Mesothelial cell of epicardium (in vitro differentiated cells): Measurements from ENCODE around the gene RBFOX1. TPM values are rescaled to one million over a fixed set of nuclear protein-coding genes. Genes with fewer than 3 reads are reported as not detected.

Experiments used
- DNase-seq, 2 experiments: peaks; one replicate each; pipeline ENCODE4 v3.0.0; 2021; ENCODE audit warnings: low spot score in 2 of 2; ENCODE audit not compliant: unreplicated experiment in 2 of 2
- H3K27ac Mint-ChIP-seq: 2 replicates; pipeline ENCODE4 v1.8.0; 2021; ENCODE audit warnings: mixed read lengths
- H3K27me3 Mint-ChIP-seq: 2 replicates; pipeline ENCODE4 v1.8.0; 2021; ENCODE audit warnings: low read depth, mixed read lengths
- H3K36me3 Mint-ChIP-seq: 2 replicates; pipeline ENCODE4 v1.8.0; 2021; ENCODE audit warnings: mixed read lengths
- H3K4me1 Mint-ChIP-seq: 2 replicates; pipeline ENCODE4 v1.8.0; 2021; ENCODE audit warnings: mixed read lengths
- H3K4me3 Mint-ChIP-seq: 2 replicates; pipeline ENCODE4 v1.8.0; 2021; ENCODE audit warnings: mild to moderate bottlenecking, moderate library complexity, mixed read lengths
- H3K9me3 Mint-ChIP-seq: 2 replicates; pipeline ENCODE4 v1.8.0; 2021; ENCODE audit warnings: mixed read lengths
- total RNA-seq: library from RNA; stranded (reverse); gene quantifications from 3 replicates; pipeline ENCODE4 v1.2.1, GENCODE V29; 2021
- TF ChIP-seq, protein P1 (sequence below): fragments of 200-600 bp; sonication (generic); IDR thresholded peaks from one replicate; pipeline ENCODE4 v1.5.0; 2021; ENCODE audit warnings: antibody characterized with exemption; ENCODE audit not compliant: unreplicated experiment

Gene RBFOX1
- total RNA-seq, 1 donor from 2014 or later = 0.67 TPM

DNA sequence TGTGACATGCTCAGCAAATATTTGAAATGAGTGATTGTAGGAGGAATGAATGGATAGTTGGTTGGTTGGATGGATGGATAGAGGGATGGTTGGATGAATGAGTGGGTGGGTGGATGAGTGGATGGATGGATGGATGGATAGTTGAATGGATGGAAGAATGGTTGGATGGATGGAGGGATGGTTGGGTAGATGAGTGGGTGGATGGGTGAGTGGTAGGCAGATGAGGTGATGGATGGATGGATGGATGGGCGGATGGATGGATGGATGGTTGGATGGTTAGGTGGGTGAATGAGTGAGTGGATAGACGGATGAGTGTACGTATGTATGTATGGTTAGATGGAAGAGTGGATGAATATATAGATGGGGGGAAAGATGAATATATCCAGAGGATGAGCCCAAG, 137.7 kb downstream of the RBFOX1 start:
- Mint-ChIP-seq H3K27ac (no peak overlapping the region), H3K27me3 (no peaks in the 10 kb centered on the region), H3K4me3 (no peak overlapping the region), H3K36me3 (no peaks in the 10 kb centered on the region), H3K9me3 (peaks cover 5% of the 10 kb centered on the region), H3K4me1 (no peaks in the 10 kb centered on the region)
- TF ChIP-seq, protein P1, sequence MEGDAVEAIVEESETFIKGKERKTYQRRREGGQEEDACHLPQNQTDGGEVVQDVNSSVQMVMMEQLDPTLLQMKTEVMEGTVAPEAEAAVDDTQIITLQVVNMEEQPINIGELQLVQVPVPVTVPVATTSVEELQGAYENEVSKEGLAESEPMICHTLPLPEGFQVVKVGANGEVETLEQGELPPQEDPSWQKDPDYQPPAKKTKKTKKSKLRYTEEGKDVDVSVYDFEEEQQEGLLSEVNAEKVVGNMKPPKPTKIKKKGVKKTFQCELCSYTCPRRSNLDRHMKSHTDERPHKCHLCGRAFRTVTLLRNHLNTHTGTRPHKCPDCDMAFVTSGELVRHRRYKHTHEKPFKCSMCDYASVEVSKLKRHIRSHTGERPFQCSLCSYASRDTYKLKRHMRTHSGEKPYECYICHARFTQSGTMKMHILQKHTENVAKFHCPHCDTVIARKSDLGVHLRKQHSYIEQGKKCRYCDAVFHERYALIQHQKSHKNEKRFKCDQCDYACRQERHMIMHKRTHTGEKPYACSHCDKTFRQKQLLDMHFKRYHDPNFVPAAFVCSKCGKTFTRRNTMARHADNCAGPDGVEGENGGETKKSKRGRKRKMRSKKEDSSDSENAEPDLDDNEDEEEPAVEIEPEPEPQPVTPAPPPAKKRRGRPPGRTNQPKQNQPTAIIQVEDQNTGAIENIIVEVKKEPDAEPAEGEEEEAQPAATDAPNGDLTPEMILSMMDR = no peak
- DNase-seq = no peak

DNA sequence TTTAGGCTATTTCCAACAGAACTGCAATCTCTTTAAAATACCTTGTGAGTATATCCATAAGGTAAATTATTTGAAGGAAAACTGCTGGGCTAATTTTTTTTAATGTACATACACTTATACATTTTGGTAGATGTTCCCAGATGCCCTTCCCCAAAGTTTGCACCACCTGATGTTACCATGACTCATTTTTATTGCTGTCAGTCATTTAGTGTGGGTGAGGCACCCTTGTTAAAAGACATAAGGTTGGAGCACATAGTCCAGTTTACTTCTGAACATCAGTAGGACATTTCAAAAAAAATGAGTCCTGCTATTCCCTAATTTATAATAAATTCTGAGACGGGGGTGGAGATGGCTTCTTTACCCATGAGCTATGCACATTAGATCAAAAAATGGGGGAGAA, 138.6 kb downstream of the RBFOX1 start:
- Mint-ChIP-seq H3K36me3 (no peaks in the 10 kb centered on the region), H3K9me3 (peaks cover 5% of the 10 kb centered on the region), H3K27me3 (no peaks in the 10 kb centered on the region), H3K27ac (no peak overlapping the region), H3K4me3 (no peak overlapping the region), H3K4me1 (no peaks in the 10 kb centered on the region)
- DNase-seq = no peak
- TF ChIP-seq, protein P1 = no peak

DNA sequence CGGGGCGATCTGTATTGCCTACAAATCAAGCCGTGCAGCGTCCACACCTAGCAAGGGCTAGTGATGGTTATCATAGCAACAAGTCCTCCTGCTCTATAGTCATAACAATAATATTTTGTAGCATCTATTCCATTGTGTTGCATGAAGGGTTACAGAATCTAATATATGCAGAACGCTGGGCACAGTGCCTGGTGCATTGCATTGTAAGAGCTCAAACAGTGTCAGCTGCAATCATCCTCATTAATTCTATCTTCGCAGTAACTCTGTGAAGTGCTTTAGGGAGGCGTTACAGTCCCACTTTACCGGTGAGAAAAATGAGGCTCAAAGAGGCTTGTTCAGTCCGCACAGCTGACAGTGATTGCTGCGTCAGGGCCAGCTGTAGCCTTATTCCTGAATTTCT, 149.4 kb downstream of the RBFOX1 start:
- DNase-seq = no peak
- TF ChIP-seq, protein P1 = no peak
- Mint-ChIP-seq H3K36me3 (no peaks in the 10 kb centered on the region), H3K27me3 (peaks cover 3% of the 10 kb centered on the region), H3K27ac (no peak overlapping the region), H3K4me1 (no peaks in the 10 kb centered on the region), H3K4me3 (no peak overlapping the region), H3K9me3 (no peaks in the 10 kb centered on the region)

DNA sequence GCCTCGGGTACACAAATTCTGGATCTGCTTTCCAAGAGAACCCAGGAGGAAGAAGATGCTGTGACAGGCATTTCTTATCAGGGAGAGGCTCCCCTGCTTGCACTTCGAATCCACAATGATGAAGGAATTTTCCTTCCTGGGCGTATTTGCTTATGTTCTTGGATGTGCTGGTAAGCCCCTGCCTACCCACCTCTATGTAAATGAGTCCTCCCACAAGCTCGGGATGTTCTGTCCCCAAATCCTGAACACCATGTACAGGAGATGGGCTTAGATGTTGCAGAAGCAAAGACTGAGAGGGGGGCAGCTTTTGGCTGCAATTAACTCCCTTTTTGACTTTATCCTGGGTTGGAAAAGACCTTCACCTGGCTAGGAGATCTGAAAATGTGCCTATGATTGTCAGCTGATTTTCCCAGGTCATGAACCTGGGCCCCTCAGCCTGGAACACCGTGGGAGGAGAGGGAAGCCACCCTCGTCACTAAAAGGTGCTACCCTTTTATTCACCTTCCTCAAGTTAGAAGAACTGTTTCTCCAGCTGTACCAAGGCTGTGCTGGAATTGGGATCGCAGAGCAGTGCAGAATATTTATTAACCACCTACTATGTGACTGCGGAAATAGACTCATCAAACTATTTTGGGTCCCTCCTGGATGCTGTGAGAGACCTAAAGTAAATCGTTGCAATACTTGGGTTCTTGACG, 150.1 kb downstream of the RBFOX1 start:
- Mint-ChIP-seq H3K9me3 (no peaks in the 10 kb centered on the region), H3K4me1 (no peaks in the 10 kb centered on the region), H3K27ac (no peak overlapping the region), H3K36me3 (no peaks in the 10 kb centered on the region), H3K27me3 (peaks cover 3% of the 10 kb centered on the region), H3K4me3 (no peak overlapping the region)
- TF ChIP-seq, protein P1 = no peak
- DNase-seq = no peak

DNA sequence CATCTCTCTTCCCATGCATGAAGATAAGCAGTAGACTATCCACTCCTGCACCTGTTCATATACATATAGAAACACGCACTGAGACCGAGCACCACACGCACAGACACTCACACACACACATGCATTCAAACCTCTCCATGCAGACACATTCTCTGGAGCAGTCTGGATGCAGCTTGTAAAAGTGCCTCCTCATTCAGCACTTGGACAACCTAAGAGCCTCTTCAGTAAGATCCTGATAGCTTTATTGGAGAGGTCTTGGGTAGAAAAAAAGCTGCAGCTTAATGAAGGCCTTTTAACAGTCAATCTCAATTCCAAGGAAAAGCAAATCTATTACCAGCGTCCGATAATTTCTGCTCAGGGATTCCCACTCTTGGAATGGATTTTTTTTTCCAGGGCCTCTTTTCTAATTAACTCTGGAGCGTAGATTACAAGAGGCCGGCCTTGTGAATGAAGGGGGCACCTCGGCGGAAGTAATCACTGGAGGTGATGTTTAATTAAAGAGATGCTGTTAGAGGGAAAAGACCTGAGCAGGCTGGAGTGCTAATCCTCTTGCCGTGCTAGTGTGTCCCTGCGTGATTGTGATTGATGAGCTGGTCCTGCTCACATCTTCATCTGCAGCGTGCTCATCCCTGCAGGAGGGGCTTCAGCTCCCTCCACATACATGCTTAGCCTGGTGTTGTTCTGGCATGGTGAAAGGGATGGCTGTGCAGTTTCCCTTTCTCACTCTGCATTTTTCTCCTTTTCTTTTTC, 155.1 kb downstream of the RBFOX1 start:
- Mint-ChIP-seq H3K4me1 (no peaks in the 10 kb centered on the region), H3K9me3 (no peaks in the 10 kb centered on the region), H3K27ac (no peak overlapping the region), H3K27me3 (no peaks in the 10 kb centered on the region), H3K4me3 (no peak overlapping the region), H3K36me3 (no peaks in the 10 kb centered on the region)
- no peak for DNase-seq
- TF ChIP-seq, protein P1 = no peak
